Body of pancreas (tissue), 4 donors: ENCODE data around the gene ATXN3. TPM values are rescaled to one million over a fixed set of nuclear protein-coding genes. Genes with fewer than 3 reads are reported as not detected.

Experiments used
- ATAC-seq: fragments of 150-250 bp; one replicate; pipeline ENCODE4 v1.9.1; 2016
- DNase-seq, 4 donors: peaks; one replicate each; pipeline ENCODE4 v3.0.0-alpha.2; 2019
- H3K27ac ChIP-seq, 4 donors: fragments of 200-600 bp; sonication (generic); 1 replicate in 3 of 4; 2 replicates in 1 of 4; pipeline versions ENCODE4 v1.5.1 to v1.6.1; 2016 to 2019; ENCODE audit warnings: mild to moderate bottlenecking in 1 of 4, mixed read lengths in 1 of 4, moderate library complexity in 1 of 4
- H3K27me3 ChIP-seq, 2 donors: fragments of 200-600 bp; sonication (generic); one replicate each; pipeline ENCODE4 v1.6.0; 2016; ENCODE audit warnings: mild to moderate bottlenecking in 1 of 2
- H3K36me3 ChIP-seq, 2 donors: fragments of 200-600 bp; sonication (generic); replicated peaks in 1 of 2; 2 replicates each; pipeline ENCODE4 v1.5.1; 2016; ENCODE audit warnings: low read depth in 2 of 2; ENCODE audit not compliant: insufficient read depth in 1 of 2
- H3K4me1 ChIP-seq: fragments of 200-600 bp; sonication (generic); one replicate; pipeline ENCODE4 v1.6.0; 2016
- H3K4me3 ChIP-seq, 2 donors: fragments of 200-600 bp; sonication (generic); 1 replicate in 1 of 2; 2 replicates in 1 of 2; pipeline ENCODE4 v1.5.1; 2016 to 2019
- H3K9me3 ChIP-seq, 3 donors: fragments of 200-600 bp; sonication (generic); 1 replicate in 2 of 3; 2 replicates in 1 of 3; pipeline ENCODE4 v1.5.1; 2016
- POLR2A ChIP-seq, 3 donors: fragments of 450-650 bp; IDR thresholded peaks; one replicate each; pipeline ENCODE4 v1.6.1; 2016; ENCODE audit warnings: antibody characterized with exemption in 3 of 3, mild to moderate bottlenecking in 2 of 3
- WGBS, 2 donors: methylation state at CpG; one replicate each; pipeline ENCODE4 v1.1.5; 2017; 5-methylcytosine and 5-hydroxymethylcytosine counted together
- intact Hi-C: fragments of 100-400 bp; cut with DNase I; formaldehyde crosslinking; loops from one replicate; pipeline ENCODE4 v1.15.1; 2023
- total RNA-seq, 2 donors: library from RNA; depleted of rRNA; stranded (reverse); fragments of >200 nt; gene quantifications; one replicate each; pipeline ENCODE4 v1.1.0, GENCODE V29; 2016
- TF ChIP-seq, protein P1 (sequence below), 7 experiments: fragments of 450-650 bp in 4 of 7; fragments of 200-600 bp in 3 of 7; sonication (generic) in 3 of 7; IDR thresholded peaks; one replicate each; pipeline ENCODE4 v1.5.1; 2016 to 2019; ENCODE audit warnings: antibody characterized with exemption in 7 of 7

The ATXN3 gene
- total RNA-seq, 2 donors from 2014 or later, result 5.9 to 16.1 TPM

- Histone ChIP-seq H3K4me1 (peaks cover 18% of the 10 kb centered on the region), H3K36me3 (no peaks in the 10 kb centered on the region), H3K4me3 (no peak overlapping the region), H3K27ac (no peak overlapping the region), H3K9me3 (no peaks in the 10 kb centered on the region), H3K27me3 (no peaks in the 10 kb centered on the region)
- DNase-seq (no peak), ATAC-seq (no peak)
- TF ChIP-seq, protein P1, sequence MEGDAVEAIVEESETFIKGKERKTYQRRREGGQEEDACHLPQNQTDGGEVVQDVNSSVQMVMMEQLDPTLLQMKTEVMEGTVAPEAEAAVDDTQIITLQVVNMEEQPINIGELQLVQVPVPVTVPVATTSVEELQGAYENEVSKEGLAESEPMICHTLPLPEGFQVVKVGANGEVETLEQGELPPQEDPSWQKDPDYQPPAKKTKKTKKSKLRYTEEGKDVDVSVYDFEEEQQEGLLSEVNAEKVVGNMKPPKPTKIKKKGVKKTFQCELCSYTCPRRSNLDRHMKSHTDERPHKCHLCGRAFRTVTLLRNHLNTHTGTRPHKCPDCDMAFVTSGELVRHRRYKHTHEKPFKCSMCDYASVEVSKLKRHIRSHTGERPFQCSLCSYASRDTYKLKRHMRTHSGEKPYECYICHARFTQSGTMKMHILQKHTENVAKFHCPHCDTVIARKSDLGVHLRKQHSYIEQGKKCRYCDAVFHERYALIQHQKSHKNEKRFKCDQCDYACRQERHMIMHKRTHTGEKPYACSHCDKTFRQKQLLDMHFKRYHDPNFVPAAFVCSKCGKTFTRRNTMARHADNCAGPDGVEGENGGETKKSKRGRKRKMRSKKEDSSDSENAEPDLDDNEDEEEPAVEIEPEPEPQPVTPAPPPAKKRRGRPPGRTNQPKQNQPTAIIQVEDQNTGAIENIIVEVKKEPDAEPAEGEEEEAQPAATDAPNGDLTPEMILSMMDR (IDR thresholded peaks at IDR 0.05), result no peak
- no peak for TF ChIP-seq POLR2A (IDR thresholded peaks at IDR 0.05)
- WGBS, 2 donors, result 22 to 24% methylated on average over 11 of the region's 11 CpGs
- intact Hi-C loops, result no loop called here
Measured at GRCh38 chr14:92108345-92109254, 2.2 kb upstream of the ATXN3 start.

DNA sequence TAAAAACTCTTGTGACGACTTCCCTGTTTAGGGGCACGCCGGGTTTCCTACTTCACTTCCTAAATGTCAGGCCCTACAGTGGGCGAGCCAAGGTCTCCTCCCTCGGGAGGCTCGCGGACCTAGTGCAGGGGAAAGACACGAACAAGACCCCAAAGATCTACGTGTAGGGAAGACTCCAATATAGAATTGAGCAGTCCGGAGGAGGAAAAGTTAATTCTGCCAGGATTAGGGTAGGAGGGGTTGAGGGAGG lies 564 bp downstream of the ATXN3 start:
- H3K27me3 ChIP-seq, result no peaks in the 10 kb centered on the region
- DNase-seq (peak; percentile 25 to 55 (median 35)), ATAC-seq (peak; percentile 7)
- H3K4me3 ChIP-seq, result peak overlapping the region; percentile 85 to 92
- H3K9me3 ChIP-seq, result no peaks in the 10 kb centered on the region
- 0 to 1% methylated on average over 10 of the region's 10 CpGs for WGBS, 2 donors
- peak overlapping the region; percentile 68 to 91 (median 82) for H3K27ac ChIP-seq
- peaks cover 24% of the 10 kb centered on the region for H3K4me1 ChIP-seq
- TF ChIP-seq, protein P1 (IDR thresholded peaks at IDR 0.05), result no peak
- peak in 1 of 3 donors; percentile 40 for TF ChIP-seq POLR2A (IDR thresholded peaks at IDR 0.05)
- no peaks in the 10 kb centered on the region for H3K36me3 ChIP-seq
- intact Hi-C loops, result no loop called here

DNA sequence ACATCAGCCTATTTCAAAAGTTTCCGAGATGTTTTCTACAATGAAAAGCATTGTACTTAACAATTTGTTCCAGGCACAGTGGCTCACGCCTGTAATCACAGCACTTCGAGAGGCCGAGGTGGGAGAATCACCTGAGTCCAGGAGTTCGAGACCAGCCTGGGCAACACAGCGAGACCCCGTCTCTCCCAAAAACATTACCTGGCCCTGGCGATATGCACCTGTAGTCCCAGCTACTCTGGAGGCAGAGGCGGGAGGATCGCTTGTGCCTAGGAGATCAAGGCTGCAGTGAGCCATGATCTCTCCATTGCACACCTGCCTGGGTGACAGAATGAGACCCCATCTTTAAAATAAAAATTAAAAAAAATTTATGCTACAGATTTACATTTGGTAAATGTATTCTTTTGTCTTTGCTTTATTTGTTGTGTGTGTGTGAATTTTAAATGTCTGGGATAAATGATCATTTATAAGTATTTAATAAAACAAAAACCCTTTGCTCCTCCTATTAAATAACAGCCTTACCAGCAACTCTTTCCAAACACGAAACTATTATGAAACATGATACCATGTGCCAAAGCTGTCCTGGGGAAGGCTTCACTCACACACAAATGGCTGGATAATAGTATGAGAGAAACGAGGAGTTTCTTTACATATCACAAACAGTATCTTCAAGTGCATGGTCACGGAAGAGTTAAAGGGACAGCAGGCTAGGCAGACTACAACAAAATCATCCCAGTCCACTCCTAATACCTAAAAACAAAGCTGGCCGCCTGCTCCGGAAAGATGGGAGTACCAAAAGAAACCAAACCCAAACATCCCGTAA lies 1.1 kb downstream of the ATXN3 start:
- TF ChIP-seq, protein P1 (IDR thresholded peaks at IDR 0.05), result no peak
- TF ChIP-seq POLR2A (IDR thresholded peaks at IDR 0.05), result no peak
- Histone ChIP-seq H3K27me3 (no peaks in the 10 kb centered on the region), H3K9me3 (no peaks in the 10 kb centered on the region), H3K4me3 (peak overlapping the region; percentile 85 to 92), H3K36me3 (no peaks in the 10 kb centered on the region), H3K27ac (peak overlapping the region; percentile 68 to 91 (median 82)), H3K4me1 (peaks cover 24% of the 10 kb centered on the region)
- ATAC-seq (no peak), DNase-seq (no peak)
- 47 to 54% methylated on average over 15 to 16 of the region's 16 CpGs for WGBS, 2 donors
- intact Hi-C loops, result no loop called here

GRCh38 chr14:92103363-92103989 lies 2.9 kb downstream of the ATXN3 start:
- DNase-seq (no peak), ATAC-seq (no peak)
- peaks cover 24% of the 10 kb centered on the region for H3K4me1 ChIP-seq
- H3K9me3 ChIP-seq, result no peaks in the 10 kb centered on the region
- no peaks in the 10 kb centered on the region for H3K36me3 ChIP-seq
- H3K4me3 ChIP-seq, result no peak overlapping the region
- WGBS, 2 donors, result 83 to 88% methylated on average over 7 of the region's 7 CpGs
- H3K27ac ChIP-seq, result no peak overlapping the region
- no peaks in the 10 kb centered on the region for H3K27me3 ChIP-seq
- no peak for TF ChIP-seq POLR2A (IDR thresholded peaks at IDR 0.05)
- TF ChIP-seq, protein P1 (IDR thresholded peaks at IDR 0.05), result no peak
- intact Hi-C loops, result no loop called here
